Ovary (tissue), 9 donors: ENCODE measurements around the gene KRT78. TPM values are rescaled to one million over a fixed set of nuclear protein-coding genes. Genes with fewer than 3 reads are reported as not detected.

Experiments
- DNase-seq, 5 donors: peaks; one replicate each; pipeline ENCODE4 v3.0.0-alpha.2; 2019 to 2020
- H3K27ac ChIP-seq, 2 donors: fragments of 200-600 bp; one replicate each; pipeline versions ENCODE4 v1.5.1 to v1.8.0; 2019 to 2022
- H3K27me3 ChIP-seq: fragments of 200-600 bp; one replicate; pipeline ENCODE4 v1.8.0; 2022
- H3K36me3 ChIP-seq: fragments of 200-600 bp; sonication (generic); one replicate; pipeline ENCODE4 v1.5.1; 2019
- H3K4me1 ChIP-seq: one replicate; pipeline ENCODE4 v1.8.1; 2013; ENCODE audit warnings: mild to moderate bottlenecking, moderate library complexity; ENCODE audit not compliant: insufficient read depth
- H3K4me3 ChIP-seq: fragments of 200-600 bp; sonication (generic); one replicate; pipeline ENCODE4 v1.5.1; 2017
- H3K9me3 ChIP-seq, 2 donors: fragments of 200-600 bp in 1 of 2; sonication (generic) in 1 of 2; one replicate each; pipeline versions ENCODE4 v1.5.1 to v1.8.1; 2013 to 2019; ENCODE audit warnings: mild to moderate bottlenecking in 1 of 2, moderate library complexity in 1 of 2
- CTCF ChIP-seq, 3 donors: fragments of 450-650 bp in 2 of 3; fragments of 200-600 bp in 1 of 3; IDR thresholded peaks; one replicate each; pipeline versions ENCODE4 v1.5.1 to v1.8.0; 2016 to 2022; ENCODE audit warnings: antibody characterized with exemption in 3 of 3, mild to moderate bottlenecking in 1 of 3
- EP300 ChIP-seq: sonication (generic); formaldehyde crosslinking; IDR thresholded peaks from one replicate; pipeline ENCODE4 v1.6.1; 2017; ENCODE audit warnings: antibody characterized with exemption
- POLR2A ChIP-seq: fragments of 450-650 bp; IDR thresholded peaks from one replicate; pipeline ENCODE4 v1.6.1; 2017; ENCODE audit warnings: antibody characterized with exemption, mild to moderate bottlenecking, moderate library complexity
- WGBS, 3 donors: extraction: QIAGEN DNeasy Blood & Tissue Kit in 1 of 3; methylation state at CpG; one replicate each; pipeline versions ENCODE4 v1.1.5 to v1.1.7; 2013 to 2017; 5-methylcytosine and 5-hydroxymethylcytosine counted together
- intact Hi-C, 4 donors: fragments of 100-400 bp; cut with DNase I; formaldehyde crosslinking; loops; one replicate each; pipeline versions ENCODE4 v1.11.0 to v1.15.1; 2022 to 2023
- polyA plus RNA-seq, 2 donors: library from polyadenylated mRNA; stranded (reverse); fragments of 200-250 nt in 1 of 2; fragments of 350-450 nt in 1 of 2; fragmentation: Illumina TruSeq in 1 of 2; extraction: RNeasy Lipid Tissue Mini Kit (QIAGEN cat#74804) in 1 of 2; gene quantifications; one replicate each; pipeline ENCODE4 v1.2.3, GENCODE V29; 2013 to 2014
- total RNA-seq, 7 donors: library from RNA; depleted of rRNA in 2 of 7; stranded (reverse); fragments of >200 nt in 2 of 7; fragmentation: NEBNext Ultra II Directional in 3 of 7; extraction: Animal tissue kit (Norgen Biotek cat#: 25700) in 3 of 7; gene quantifications; one replicate each; pipeline versions ENCODE4 v1.1.0 to v1.2.4, GENCODE V29; 2016 to 2023
- donor health status: DM: no; HTN: no; CAD: no; lungs with moderate emphysema.
- donor health status: DM: no; HTN: no; CAD: no.
- donor health status: Bipolar disorder and iron deficiency.
- donor health status: DM: yes; HTN: yes; CAD: no.
- donor health status: DM: no; HTN: no; CAD: no.
- donor health status: DM: yes; HTN: yes; CAD: no.

Gene KRT78
- total and polyA plus RNA-seq, 9 donors = 0.46 TPM; not detected in 8

- no peak for DNase-seq
- Histone ChIP-seq H3K36me3 (no peaks in the 10 kb centered on the region), H3K27me3 (no peaks in the 10 kb centered on the region), H3K4me3 (no peak overlapping the region), H3K4me1 (no peaks in the 10 kb centered on the region), H3K9me3 (no peaks in the 10 kb centered on the region), H3K27ac (no peak overlapping the region)
- intact Hi-C loops = no loop called here
- WGBS, 3 donors = 86 to 96% (median 92%) methylated on average over 10 of the region's 10 CpGs
- TF ChIP-seq EP300 (no peak), POLR2A (no peak), CTCF (IDR thresholded peaks at IDR 0.05) (no peak)
These were observed 56.4 kb downstream of the KRT78 start for GRCh38 chr12:52792185-52793029.

GRCh38 chr12:52791271-52792184 is 57.3 kb downstream of the KRT78 start:
- DNase-seq = no peak
- no peak overlapping the region for H3K27ac ChIP-seq

DNA sequence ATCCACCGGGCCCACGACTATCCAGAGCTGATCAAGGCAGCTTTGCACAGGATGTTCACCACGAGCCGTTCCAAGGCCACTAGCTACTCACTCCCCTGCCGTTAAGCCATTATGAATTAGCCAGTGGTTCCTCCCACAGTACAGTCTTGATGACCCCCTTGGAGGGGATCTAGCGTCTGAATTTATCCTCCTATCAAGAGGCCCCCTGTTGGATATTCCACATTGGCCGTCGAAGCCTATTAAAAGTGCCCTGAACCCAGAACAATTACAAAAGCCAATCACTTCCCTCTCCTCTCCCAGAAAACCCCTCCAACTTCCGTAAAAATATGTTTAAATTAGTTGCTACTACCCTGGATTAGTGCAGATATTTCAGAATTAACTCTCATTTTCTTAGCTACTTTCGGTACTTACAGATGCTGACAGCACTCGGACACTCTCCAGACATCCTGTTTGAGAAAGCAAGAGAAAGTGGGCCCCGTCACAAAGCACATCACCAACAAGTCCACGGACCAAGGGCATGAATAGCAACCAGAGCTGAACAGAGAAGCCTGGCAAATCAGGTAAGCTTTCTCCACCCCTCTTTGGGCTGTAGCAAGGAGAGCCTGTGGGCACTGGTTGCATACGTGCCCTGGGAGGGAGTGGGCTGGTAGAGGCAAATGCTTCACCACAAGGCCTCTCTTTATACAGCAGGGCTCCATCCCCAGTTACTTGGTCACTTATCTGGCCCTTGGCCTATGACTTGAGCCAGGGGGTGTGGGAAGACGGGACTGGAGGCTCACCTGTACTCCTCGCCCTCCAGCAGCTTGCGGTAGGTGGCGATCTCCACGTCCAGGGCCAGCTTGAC is 58.1 kb downstream of the KRT78 start:
- Histone ChIP-seq H3K27me3 (no peaks in the 10 kb centered on the region), H3K27ac (no peak overlapping the region), H3K4me3 (no peak overlapping the region), H3K36me3 (no peaks in the 10 kb centered on the region), H3K9me3 (no peaks in the 10 kb centered on the region), H3K4me1 (no peaks in the 10 kb centered on the region)
- 49 to 53% (median 50%) methylated on average over 19 of the region's 19 CpGs for whole genome bisulfite sequencing, 3 donors
- no peak for DNase-seq
- TF ChIP-seq EP300 = no peak
- no peak for TF ChIP-seq CTCF (IDR thresholded peaks at IDR 0.05)
- no peak for TF ChIP-seq POLR2A
- intact Hi-C loops = no loop called here

More at GRCh38 chr12:52791271-52792184, 57.3 kb downstream of the KRT78 start:
- Histone ChIP-seq H3K4me1 (no peaks in the 10 kb centered on the region), H3K36me3 (no peaks in the 10 kb centered on the region), H3K4me3 (no peak overlapping the region), H3K27me3 (no peaks in the 10 kb centered on the region), H3K9me3 (no peaks in the 10 kb centered on the region)
- intact Hi-C loops = no loop called here
- WGBS, 3 donors = 87 to 89% (median 87%) methylated on average over 12 of the region's 12 CpGs
- TF ChIP-seq EP300 (no peak), CTCF (IDR thresholded peaks at IDR 0.05) (no peak), POLR2A (no peak)
